Mucosa of rectum (tissue), 2 donors: ENCODE data around the gene CREBBP.

ENCODE experiments used
- H3K27ac ChIP-seq, 2 donors: one replicate each; pipeline ENCODE4 v1.7.0; 2013; ENCODE audit warnings: inconsistent platforms in 2 of 2, low read depth in 2 of 2, low read length in 2 of 2
- H3K27me3 ChIP-seq, 2 donors: one replicate each; pipeline ENCODE4 v1.7.0; 2013; ENCODE audit warnings: low read length in 2 of 2; ENCODE audit not compliant: control insufficient read depth in 2 of 2, insufficient read depth in 2 of 2
- H3K36me3 ChIP-seq, 2 donors: one replicate each; pipeline ENCODE4 v1.7.0; 2013; ENCODE audit warnings: low read length in 2 of 2; ENCODE audit not compliant: control insufficient read depth in 2 of 2, insufficient read depth in 2 of 2
- H3K4me1 ChIP-seq, 2 donors: one replicate each; pipeline ENCODE4 v1.7.0; 2013; ENCODE audit warnings: low read length in 2 of 2, mild to moderate bottlenecking in 1 of 2; ENCODE audit not compliant: control insufficient read depth in 2 of 2, insufficient read depth in 2 of 2
- H3K4me3 ChIP-seq, 2 donors: one replicate each; pipeline ENCODE4 v1.7.0; 2013; ENCODE audit warnings: low read length in 2 of 2
- H3K9ac ChIP-seq, 2 donors: one replicate each; pipeline ENCODE4 v1.7.0; 2013; ENCODE audit warnings: low read length in 2 of 2, low read depth in 1 of 2, mild to moderate bottlenecking in 1 of 2
- H3K9me3 ChIP-seq, 2 donors: one replicate each; pipeline ENCODE4 v1.7.0; 2013; ENCODE audit warnings: low read length in 2 of 2; ENCODE audit not compliant: control insufficient read depth in 2 of 2
- donor health status: healthy.
- donor health status: Normal muscosa, but diverticular disease.

CREBBP gene

GRCh38 chr16:3857189-3858043 is 23.1 kb downstream of the CREBBP start:
- Histone ChIP-seq H3K4me1 (peaks cover 5 to 8% of the 10 kb centered on the region in 2 donors), H3K4me3 (no peak overlapping the region), H3K9ac (no peak overlapping the region), H3K27ac (no peak overlapping the region), H3K9me3 (no peaks in the 10 kb centered on the region), H3K36me3 (peaks cover 0 to 4% of the 10 kb centered on the region in 2 donors), H3K27me3 (no peaks in the 10 kb centered on the region)

GRCh38 chr16:3856367-3857141 is 24.0 kb downstream of the CREBBP start:
- Histone ChIP-seq H3K27me3 (no peaks in the 10 kb centered on the region), H3K9me3 (no peaks in the 10 kb centered on the region), H3K27ac (no peak overlapping the region), H3K4me1 (peaks cover 5 to 8% of the 10 kb centered on the region in 2 donors), H3K4me3 (no peak overlapping the region), H3K9ac (no peak overlapping the region), H3K36me3 (peaks cover 0 to 4% of the 10 kb centered on the region in 2 donors)

DNA sequence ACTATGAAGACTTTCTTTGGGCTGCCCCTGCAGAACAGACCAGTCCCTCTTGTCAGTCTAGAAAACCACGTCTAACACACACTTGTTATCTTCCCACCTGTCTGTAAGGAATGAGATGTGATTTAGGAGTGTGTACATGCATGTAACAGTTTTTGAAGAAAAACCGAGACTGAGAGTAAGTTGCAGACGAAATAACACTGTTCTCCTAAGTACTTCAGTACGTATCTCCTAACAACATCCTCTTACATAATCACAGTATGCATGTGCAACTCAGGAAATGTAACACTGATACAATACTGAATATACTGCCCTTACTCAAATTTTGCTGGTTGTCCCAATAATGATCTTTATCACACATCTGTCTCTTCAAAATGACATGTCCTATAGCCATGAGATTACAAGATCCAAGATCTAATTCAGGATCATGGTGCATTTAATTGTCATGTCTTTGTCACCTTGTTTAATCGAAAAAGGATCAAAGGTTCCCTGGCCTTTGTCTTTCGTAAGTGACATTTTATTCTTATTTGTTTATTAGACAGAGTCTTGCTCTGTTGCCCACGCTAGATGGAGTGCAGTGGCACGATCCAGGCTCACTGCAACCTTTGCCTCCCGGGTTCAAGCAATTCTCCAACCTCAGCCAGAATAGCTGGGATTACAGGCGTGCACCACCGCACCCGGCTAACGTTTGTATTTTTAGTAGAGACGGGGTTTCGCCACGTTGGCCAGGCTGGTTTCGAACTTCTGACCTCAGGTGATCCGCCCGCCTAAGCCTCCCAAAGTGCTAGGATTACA is 25.6 kb downstream of the CREBBP start:
- H3K27ac ChIP-seq = no peak overlapping the region

DNA sequence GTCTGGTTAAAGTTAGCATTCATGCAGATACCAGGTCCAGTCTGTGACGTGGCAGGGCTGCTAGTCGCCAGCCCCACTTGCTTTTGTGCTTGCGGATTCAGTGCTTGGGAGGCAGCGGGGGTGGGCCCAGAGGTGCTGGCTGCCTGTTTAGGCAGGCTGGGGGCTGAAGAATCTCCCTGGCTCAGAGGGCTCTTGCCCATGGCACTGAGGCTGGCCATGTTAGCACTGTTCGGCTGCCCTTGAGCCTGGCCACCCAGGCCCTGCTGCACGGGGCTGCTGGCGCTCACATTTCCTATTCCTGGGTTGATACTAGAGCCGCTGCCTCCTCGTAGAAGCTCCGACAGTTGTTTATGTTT is 30.0 kb downstream of the CREBBP start:
- Histone ChIP-seq H3K27me3 (no peaks in the 10 kb centered on the region), H3K9ac (no peak overlapping the region), H3K36me3 (peaks cover 16 to 34% of the 10 kb centered on the region in 2 donors), H3K27ac (no peak overlapping the region), H3K9me3 (no peaks in the 10 kb centered on the region), H3K4me3 (no peak overlapping the region), H3K4me1 (peaks cover 4% of the 10 kb centered on the region in 2 donors)

More for the DNA sequence above, 25.6 kb downstream of the CREBBP start:
- Histone ChIP-seq H3K9me3 (no peaks in the 10 kb centered on the region), H3K4me1 (peaks cover 5 to 11% of the 10 kb centered on the region in 2 donors), H3K9ac (no peak overlapping the region), H3K27me3 (no peaks in the 10 kb centered on the region), H3K4me3 (no peak overlapping the region), H3K36me3 (peaks cover 8 to 14% of the 10 kb centered on the region in 2 donors)

DNA sequence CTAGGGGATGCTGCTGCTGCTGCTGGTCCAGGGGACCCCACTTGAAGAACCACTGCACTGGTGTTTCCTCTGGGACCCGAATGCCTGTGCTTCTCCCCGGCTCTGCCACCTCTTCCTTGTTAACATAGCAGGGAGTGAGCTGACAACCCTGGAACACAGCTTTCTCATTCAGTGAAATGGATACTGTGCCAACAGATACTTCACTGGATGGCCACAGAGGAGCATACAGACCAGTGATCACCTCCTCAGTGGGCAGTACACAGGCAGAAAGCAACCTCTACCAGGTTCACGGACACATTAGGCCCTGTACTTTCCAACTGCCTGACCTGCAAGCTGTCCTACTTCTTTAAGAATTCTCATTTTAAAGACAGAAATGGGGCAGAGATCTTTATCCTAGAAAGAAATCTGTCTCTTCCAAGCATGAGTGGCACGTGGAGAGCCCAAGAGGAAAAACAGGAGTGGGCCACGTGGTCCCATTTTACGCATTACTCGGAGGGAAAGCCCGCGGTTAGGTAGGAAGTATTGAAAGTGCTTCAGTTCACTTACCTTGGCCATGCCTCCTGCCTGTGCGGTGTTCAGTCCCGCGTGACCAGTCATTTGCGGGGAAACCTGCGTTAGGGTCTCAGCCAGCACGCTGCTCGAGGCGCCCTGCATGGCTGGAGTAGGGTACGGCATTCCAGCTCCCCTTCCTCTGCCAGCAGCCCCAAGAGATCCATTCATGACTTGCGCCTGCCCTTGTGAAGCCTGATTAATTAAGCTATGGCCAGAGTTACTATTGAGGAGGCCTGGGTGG is 30.6 kb downstream of the CREBBP start:
- Histone ChIP-seq H3K27me3 (no peaks in the 10 kb centered on the region), H3K4me1 (peaks cover 4% of the 10 kb centered on the region in 2 donors), H3K27ac (no peak overlapping the region), H3K9me3 (no peaks in the 10 kb centered on the region), H3K9ac (no peak overlapping the region), H3K36me3 (peaks cover 16 to 34% of the 10 kb centered on the region in 2 donors), H3K4me3 (no peak overlapping the region)

DNA sequence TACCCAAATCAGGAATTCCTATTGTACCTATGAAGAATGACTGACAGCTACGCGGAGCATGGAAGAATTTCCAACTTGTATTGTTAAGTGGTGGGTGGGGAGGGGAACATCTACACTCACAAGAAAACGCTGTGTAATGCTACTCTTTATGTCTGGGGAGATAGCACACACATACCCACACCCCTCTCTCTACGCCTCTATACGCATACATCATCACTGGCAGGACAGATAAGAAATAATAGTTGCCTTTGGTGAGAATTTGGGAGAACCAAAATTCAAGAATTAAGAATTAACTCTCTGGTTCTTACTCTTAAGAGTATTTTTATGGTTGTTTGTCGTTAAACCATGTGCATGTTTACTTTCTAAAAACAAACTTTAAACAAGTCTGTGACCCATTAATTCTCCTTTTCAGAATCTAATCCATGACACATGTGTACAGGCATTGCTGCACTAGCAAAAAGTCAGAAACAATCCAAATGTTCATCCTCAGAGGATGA is 33.9 kb downstream of the CREBBP start:
- H3K9me3 ChIP-seq = no peaks in the 10 kb centered on the region
- H3K27ac ChIP-seq = no peak overlapping the region
- no peak overlapping the region for H3K4me3 ChIP-seq
- H3K36me3 ChIP-seq = peaks cover 16 to 30% of the 10 kb centered on the region in 2 donors
- H3K4me1 ChIP-seq = peaks cover 4% of the 10 kb centered on the region in 2 donors
- H3K9ac ChIP-seq = no peak overlapping the region
- H3K27me3 ChIP-seq = no peaks in the 10 kb centered on the region

GRCh38 chr16:3846087-3846486 is 34.4 kb downstream of the CREBBP start:
- H3K27me3 ChIP-seq = no peaks in the 10 kb centered on the region
- no peak overlapping the region for H3K9ac ChIP-seq
- H3K4me1 ChIP-seq = peaks cover 4% of the 10 kb centered on the region in 2 donors
- peaks cover 16 to 30% of the 10 kb centered on the region in 2 donors for H3K36me3 ChIP-seq
- no peak overlapping the region for H3K27ac ChIP-seq
- H3K4me3 ChIP-seq = no peak overlapping the region
- H3K9me3 ChIP-seq = no peaks in the 10 kb centered on the region

DNA sequence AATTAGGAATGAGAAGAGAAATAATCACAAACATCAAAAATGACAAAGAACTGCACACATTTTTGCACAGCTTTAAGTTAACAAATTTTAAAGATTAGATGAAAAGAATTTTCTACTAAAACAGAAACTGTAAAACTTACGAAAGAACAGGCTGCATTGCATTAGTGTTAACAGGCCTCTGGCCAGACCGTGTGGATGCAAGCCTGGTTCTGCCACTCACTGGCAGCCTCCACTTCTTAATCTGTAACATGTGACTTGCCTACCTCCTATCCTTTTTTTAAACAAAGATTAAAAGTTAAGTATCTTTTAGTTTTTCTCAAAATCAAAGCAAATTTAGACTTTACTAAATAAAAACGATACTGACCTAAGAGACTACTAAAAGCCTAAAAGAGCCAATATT is 37.5 kb downstream of the CREBBP start:
- no peaks in the 10 kb centered on the region for H3K9me3 ChIP-seq
- H3K4me1 ChIP-seq = no peaks in the 10 kb centered on the region
- no peak overlapping the region for H3K9ac ChIP-seq
- no peaks in the 10 kb centered on the region for H3K27me3 ChIP-seq
- H3K36me3 ChIP-seq = peaks cover 0 to 6% of the 10 kb centered on the region in 2 donors
- no peak overlapping the region for H3K27ac ChIP-seq
- H3K4me3 ChIP-seq = no peak overlapping the region

- Histone ChIP-seq H3K27me3 (no peaks in the 10 kb centered on the region), H3K9ac (no peak overlapping the region), H3K4me1 (no peaks in the 10 kb centered on the region), H3K4me3 (no peak overlapping the region), H3K9me3 (no peaks in the 10 kb centered on the region), H3K36me3 (peaks cover 0 to 4% of the 10 kb centered on the region in 2 donors), H3K27ac (no peak overlapping the region)
Measured at GRCh38 chr16:3841729-3842508, 38.6 kb downstream of the CREBBP start.
